RWPE1 (cell line): ENCODE measurements around the gene SEL1L3.

Experiments
- CTCF ChIA-PET: fragments of 350-600 bp; sonication (Branson Sonifier 250); formaldehyde crosslinking; extraction: SDS; loops from one replicate; lab custom pipeline; 2021; lab: Yijun Ruan, JAX
- POLR2A ChIA-PET: fragments of 400-600 bp; formaldehyde crosslinking; extraction: SDS; loops from one replicate; lab custom pipeline; 2020; ENCODE audit warnings: antibody characterized with exemption; ENCODE audit not compliant: low non-redundant PET; lab: Yijun Ruan, JAX
- DNase-seq: peaks from one replicate; pipeline ENCODE4 v3.0.0; 2012; ENCODE audit warnings: low spot score
- H3K27ac ChIP-seq: fragments of 450-650 bp; 2 replicates; pipeline ENCODE4 v1.5.1; 2017
- TF ChIP-seq, protein P1 (sequence below): fragments of 450-650 bp; conservative IDR thresholded peaks from 2 replicates; pipeline ENCODE4 v1.5.1; 2017; ENCODE audit warnings: low read depth, mild to moderate bottlenecking

The SEL1L3 gene

DNA sequence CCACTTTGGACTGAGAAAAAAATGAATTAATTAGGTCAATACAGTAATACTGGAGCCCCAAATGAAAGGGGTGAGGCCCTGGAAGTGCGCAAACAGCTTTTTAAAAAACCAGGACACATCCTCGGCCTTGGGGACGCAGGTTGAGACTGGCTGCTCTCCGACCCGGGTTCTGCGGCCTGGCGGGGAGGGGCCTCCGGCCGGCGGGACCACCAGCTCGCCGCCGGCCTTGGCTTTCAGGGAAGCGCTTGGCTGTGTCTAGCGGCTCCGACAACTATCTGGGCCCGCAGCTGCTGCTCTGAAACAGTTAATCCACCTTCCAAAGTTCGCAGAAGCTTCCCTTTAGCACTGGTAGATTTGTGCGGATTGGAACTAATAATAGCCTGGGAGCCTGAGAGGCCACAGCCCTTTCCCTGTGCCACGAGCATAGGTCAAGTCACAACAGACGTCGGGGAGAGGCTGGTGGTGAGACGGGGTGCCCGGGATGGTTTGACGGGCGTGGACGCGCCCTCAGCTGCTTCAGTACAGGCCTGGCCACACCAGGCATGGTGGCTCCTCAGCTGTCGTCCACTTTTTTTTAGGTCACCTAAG, 1.1 kb upstream of the SEL1L3 start:
- POLR2A ChIA-PET = interaction anchor here (0.6 to 0.9 kb wide), 2 partner anchors 13 to 58 kb away, joined by 3 read pairs; no protein-coding TSS in a partner anchor
- no peak overlapping the region for H3K27ac ChIP-seq
- CTCF ChIA-PET = interaction anchor here (0.6 to 0.7 kb wide), 2 partner anchors 9 to 50 kb away, joined by 3 to 4 read pairs; no protein-coding TSS in a partner anchor

DNA sequence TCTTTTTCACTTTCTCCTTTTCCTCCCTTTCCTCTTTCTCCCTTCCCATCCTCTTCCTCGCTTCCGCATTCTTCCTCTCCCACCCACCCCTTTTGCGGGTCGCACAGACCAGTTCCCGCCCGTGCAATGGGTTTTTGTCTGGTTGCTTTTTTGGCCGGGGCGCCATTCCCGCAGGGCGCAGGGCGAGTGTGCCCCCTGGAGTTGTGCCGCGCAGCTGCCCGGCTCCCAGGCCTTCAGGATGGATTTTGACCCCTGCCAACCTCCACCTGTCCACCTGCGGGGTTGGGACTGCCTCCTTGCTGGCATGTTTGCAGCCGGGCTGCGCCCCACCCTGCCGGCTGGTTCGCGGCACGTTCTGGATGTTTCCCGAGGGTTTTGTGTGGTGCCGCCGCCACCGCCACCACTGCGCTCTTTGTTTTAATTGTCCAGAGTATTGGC, 578 bp upstream of the SEL1L3 start:
- no peak for DNase-seq
- CTCF ChIA-PET = interaction anchor here (0.6 kb wide), 1 partner anchor 9 kb away, joined by 4 read pairs; no protein-coding TSS in a partner anchor
- TF ChIP-seq, protein P1, sequence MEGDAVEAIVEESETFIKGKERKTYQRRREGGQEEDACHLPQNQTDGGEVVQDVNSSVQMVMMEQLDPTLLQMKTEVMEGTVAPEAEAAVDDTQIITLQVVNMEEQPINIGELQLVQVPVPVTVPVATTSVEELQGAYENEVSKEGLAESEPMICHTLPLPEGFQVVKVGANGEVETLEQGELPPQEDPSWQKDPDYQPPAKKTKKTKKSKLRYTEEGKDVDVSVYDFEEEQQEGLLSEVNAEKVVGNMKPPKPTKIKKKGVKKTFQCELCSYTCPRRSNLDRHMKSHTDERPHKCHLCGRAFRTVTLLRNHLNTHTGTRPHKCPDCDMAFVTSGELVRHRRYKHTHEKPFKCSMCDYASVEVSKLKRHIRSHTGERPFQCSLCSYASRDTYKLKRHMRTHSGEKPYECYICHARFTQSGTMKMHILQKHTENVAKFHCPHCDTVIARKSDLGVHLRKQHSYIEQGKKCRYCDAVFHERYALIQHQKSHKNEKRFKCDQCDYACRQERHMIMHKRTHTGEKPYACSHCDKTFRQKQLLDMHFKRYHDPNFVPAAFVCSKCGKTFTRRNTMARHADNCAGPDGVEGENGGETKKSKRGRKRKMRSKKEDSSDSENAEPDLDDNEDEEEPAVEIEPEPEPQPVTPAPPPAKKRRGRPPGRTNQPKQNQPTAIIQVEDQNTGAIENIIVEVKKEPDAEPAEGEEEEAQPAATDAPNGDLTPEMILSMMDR = no peak; the same call in 1 of the 2 replicates
- POLR2A ChIA-PET = interaction anchor here (0.6 to 0.9 kb wide), 2 partner anchors 13 to 57 kb away, joined by 3 read pairs; no protein-coding TSS in a partner anchor
- H3K27ac ChIP-seq = no peak overlapping the region

More for the DNA sequence above, 1.1 kb upstream of the SEL1L3 start:
- DNase-seq = no peak
- TF ChIP-seq, protein P1 = no peak

DNA sequence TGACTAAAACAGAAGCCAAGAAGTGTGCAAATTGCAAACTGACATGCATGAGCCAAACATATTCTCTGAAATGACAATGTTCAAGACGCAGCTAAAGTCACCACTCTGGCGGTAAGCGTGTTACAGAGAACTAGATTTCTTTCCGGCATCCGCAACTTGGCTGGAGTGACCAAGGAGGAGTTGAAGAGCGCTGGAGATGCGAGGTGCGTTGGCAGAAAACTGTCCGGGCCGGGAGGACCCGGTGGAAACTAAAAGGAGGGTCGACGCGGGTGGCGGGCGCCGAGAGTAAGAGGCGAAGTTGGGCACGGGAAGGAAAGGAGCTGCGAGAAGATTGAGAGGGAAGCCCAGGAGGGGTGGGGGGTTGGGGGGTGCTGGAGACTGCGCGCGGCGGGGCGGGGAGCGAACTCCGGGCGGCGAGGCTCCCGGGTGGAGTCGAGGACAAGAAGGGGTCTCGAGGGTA, 807 bp downstream of the SEL1L3 start:
- peak overlapping the region; percentile 51 for H3K27ac ChIP-seq
- POLR2A ChIA-PET = no interaction called here
- TF ChIP-seq, protein P1 = no peak
- CTCF ChIA-PET = interaction anchor here (0.7 kb wide), 1 partner anchor 30 kb away, joined by 3 read pairs; no protein-coding TSS in a partner anchor
- DNase-seq = peak; percentile 24

DNA sequence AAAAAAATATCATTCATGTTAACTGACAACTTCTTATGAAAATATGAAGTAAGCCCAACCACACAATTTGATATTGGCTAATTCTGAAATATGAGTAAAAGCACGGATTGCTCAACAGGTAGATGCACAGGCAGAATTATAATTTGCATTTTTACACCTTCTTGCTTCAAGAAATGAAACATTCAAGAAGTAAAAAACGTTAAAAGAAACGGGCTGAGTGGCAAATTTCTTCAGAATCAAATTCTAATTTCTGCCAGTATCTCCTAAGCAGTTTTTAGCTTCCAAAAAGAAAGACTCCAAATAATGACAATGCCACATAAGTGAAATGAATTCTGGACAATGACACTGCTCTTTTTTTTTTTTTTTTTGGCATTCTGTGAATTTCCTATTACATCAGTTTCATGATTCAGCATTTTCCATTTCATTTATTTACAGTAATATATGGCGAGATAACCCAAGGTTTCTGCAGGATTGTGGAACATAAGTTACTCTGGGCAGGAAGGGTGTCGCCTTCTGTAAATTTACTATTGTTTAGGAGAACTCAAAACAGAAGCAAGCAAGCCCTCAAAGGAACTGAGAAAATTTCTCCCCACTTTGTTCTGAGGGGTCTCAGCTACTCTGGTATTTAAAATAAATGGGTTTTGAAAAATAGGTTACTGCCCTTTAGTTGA, 1.4 kb downstream of the SEL1L3 start:
- CTCF ChIA-PET = interaction anchor here (0.6 to 0.7 kb wide), 2 partner anchors 31 to 68 kb away, joined by 3 read pairs; no protein-coding TSS in a partner anchor
- TF ChIP-seq, protein P1 = no peak
- DNase-seq = no peak
- H3K27ac ChIP-seq = peak overlapping the region; percentile 51; the same call in 1 of the 2 replicates
- POLR2A ChIA-PET = no interaction called here

DNA sequence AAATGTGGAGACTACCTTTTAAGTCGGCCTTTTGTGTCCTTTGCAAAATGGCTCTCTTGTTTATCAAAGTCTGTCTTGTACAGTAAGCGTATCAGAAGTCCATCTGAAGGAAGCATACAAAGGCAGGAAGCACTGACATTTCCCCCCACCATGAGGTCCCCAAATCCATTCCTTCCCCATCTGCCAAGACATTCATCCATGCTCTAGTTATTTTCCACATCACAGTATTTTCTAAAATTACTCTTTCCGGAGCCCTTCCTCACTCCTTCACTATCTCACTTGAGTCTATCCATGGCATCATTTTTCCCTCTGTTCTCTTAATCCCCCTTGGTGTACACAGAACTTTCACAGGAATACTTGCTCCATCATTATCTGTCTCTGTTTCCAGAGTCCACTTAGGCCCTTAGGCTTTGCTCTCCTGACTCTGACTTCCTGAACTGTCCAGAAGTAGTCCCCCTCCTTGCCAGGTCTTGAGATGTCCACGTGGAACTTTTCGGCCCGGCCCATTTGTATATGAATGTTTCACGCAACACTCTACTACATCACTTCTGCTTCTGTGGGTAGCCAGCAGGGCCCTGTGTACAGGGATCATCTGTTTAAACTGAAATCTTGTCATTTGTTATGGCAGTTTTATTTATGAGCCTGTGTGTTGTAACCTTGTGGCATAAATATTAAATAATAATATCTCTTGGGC, 2.1 kb downstream of the SEL1L3 start:
- DNase-seq = no peak
- TF ChIP-seq, protein P1 = no peak
- H3K27ac ChIP-seq = no peak overlapping the region
- CTCF ChIA-PET = interaction anchor here (0.6 kb wide), 1 partner anchor 67 kb away, joined by 3 read pairs; no protein-coding TSS in a partner anchor
- POLR2A ChIA-PET = no interaction called here
